Activated CD8-positive, alpha-beta T cell treated with anti-CD3 and anti-CD28 coated beads for 36 hours (primary cell): ENCODE measurements around the gene IP6K3. TPM values are rescaled to one million over a fixed set of nuclear protein-coding genes. Genes with fewer than 3 reads are reported as not detected.

Experiments used
- ATAC-seq: fragments of 200-7000 bp; cut with Tn5 transposase; one replicate; pipeline ENCODE4 v1.10.0; 2021; ENCODE audit warnings: mild to moderate bottlenecking, moderate library complexity
- CTCF ChIA-PET: fragments of 350-600 bp; sonication (Branson Sonifier 250); formaldehyde crosslinking; loops from one replicate; lab custom pipeline; 2021; ENCODE audit warnings: antibody characterized with exemption; lab: Charles Lee
- POLR2A ChIA-PET: fragments of 350-600 bp; sonication (Branson Sonifier 250); formaldehyde crosslinking; loops from one replicate; lab custom pipeline; 2021; ENCODE audit warnings: antibody characterized with exemption; lab: Charles Lee
- DNase-seq: peaks from one replicate; pipeline ENCODE4 v3.0.0-alpha.2; 2020
- H3K27ac Mint-ChIP-seq: one replicate; pipeline ENCODE4 v1.8.0; 2021; ENCODE audit warnings: mild to moderate bottlenecking, mixed read lengths
- H3K27me3 Mint-ChIP-seq: one replicate; pipeline ENCODE4 v1.8.0; 2021; ENCODE audit warnings: mixed read lengths
- H3K36me3 Mint-ChIP-seq: one replicate; pipeline ENCODE4 v1.8.0; 2021; ENCODE audit warnings: low read depth, mixed read lengths
- H3K4me1 Mint-ChIP-seq: one replicate; pipeline ENCODE4 v1.8.0; 2021; ENCODE audit warnings: low read depth, mixed read lengths
- H3K4me3 Mint-ChIP-seq: one replicate; pipeline ENCODE4 v1.8.0; 2021; ENCODE audit warnings: mild to moderate bottlenecking, moderate library complexity, mixed read lengths
- H3K9me3 Mint-ChIP-seq: one replicate; pipeline ENCODE4 v1.8.0; 2021; ENCODE audit warnings: mixed read lengths
- intact Hi-C: fragments of 100-400 bp; cut with micrococcal nuclease; formaldehyde crosslinking; loops from one replicate; pipeline ENCODE4 v1.10.0; 2022
- total RNA-seq, 2 experiments: library from RNA; stranded (reverse); gene quantifications; one replicate each; pipeline ENCODE4 v1.2.3, GENCODE V29; 2021
- TF ChIP-seq, protein P1 (sequence below): fragments of 200-600 bp; IDR thresholded peaks from one replicate; pipeline ENCODE4 v1.8.0; 2022; ENCODE audit warnings: antibody characterized with exemption, mild to moderate bottlenecking

IP6K3 gene
- total RNA-seq, 2 experiments from 2014 or later, result not detected

DNA sequence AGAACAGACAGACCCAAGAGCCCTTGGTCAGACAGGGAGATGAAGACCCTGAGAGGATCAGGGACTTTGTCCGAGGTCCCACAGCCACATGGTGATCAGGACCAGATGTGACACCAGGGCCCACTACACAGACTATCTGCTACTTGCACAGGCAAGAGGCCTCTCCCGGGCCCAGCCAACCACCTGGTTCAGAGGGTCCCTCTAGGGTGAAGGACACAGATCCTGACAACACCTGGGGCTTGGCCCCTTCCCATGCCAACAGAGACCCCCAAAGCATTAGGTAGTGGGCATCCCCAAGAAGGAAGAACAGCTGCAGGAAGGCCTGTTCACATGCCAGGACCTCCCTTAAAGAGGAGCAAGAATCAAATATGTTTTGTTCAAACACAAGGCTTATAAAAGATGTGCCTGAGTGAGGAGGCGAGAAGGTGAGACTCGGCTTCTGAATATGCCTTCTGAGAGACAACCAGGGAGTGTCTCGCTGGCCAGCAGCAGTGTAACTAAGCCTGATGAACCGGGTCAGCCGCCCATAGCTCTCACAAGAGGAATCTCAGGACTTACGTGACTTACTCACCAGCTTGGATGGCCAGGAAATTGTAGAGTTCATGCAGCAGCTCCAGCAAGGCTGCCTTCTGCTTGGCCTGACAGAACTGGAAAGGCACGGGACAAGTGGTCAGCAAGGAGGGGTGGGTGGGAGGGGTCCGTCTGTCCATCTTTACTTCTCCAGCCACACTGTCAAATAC, 37.2 kb upstream of the IP6K3 start:
- ChIA-PET POLR2A (no interaction called here), CTCF (interaction anchor here (0.9 to 5.2 kb wide), 3 partner anchors 12 to 16 kb away, joined by 4 to 43 read pairs (median 26); no protein-coding TSS in a partner anchor)
- Mint-ChIP-seq H3K9me3 (no peaks in the 10 kb centered on the region), H3K4me3 (no peak overlapping the region), H3K36me3 (peaks cover 42% of the 10 kb centered on the region), H3K27me3 (no peaks in the 10 kb centered on the region), H3K27ac (no peak overlapping the region), H3K4me1 (peaks cover 40% of the 10 kb centered on the region)
- no peak for ATAC-seq
- TF ChIP-seq, protein P1, sequence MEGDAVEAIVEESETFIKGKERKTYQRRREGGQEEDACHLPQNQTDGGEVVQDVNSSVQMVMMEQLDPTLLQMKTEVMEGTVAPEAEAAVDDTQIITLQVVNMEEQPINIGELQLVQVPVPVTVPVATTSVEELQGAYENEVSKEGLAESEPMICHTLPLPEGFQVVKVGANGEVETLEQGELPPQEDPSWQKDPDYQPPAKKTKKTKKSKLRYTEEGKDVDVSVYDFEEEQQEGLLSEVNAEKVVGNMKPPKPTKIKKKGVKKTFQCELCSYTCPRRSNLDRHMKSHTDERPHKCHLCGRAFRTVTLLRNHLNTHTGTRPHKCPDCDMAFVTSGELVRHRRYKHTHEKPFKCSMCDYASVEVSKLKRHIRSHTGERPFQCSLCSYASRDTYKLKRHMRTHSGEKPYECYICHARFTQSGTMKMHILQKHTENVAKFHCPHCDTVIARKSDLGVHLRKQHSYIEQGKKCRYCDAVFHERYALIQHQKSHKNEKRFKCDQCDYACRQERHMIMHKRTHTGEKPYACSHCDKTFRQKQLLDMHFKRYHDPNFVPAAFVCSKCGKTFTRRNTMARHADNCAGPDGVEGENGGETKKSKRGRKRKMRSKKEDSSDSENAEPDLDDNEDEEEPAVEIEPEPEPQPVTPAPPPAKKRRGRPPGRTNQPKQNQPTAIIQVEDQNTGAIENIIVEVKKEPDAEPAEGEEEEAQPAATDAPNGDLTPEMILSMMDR, result no peak
- DNase-seq, result no peak
- intact Hi-C loops, result no loop called here

DNA sequence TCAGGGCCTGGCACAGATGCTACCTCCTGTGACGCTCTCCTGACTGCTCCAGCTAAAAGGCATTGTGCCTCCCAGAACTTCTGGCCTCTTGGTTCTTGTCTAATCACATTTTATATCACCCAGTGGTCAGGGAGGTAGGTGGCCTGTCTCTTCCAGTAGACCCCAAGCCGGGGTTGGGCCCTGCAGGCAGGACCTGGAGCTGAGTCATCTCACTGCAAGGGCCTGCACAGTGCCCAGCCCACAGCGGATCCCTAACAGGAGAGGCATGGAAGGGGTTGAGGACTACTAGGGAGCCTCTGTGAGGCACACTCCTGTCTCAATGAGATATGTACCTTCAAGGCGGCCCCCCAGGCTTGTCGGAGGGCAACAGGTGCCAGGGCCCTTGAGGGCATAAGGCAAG, 35.9 kb upstream of the IP6K3 start:
- H3K9me3 Mint-ChIP-seq, result no peaks in the 10 kb centered on the region
- ChIA-PET POLR2A (no interaction called here), CTCF (interaction anchor here (5.2 kb wide), 1 partner anchor 11 kb away, joined by 26 read pairs; no protein-coding TSS in a partner anchor)
- peaks cover 47% of the 10 kb centered on the region for H3K36me3 Mint-ChIP-seq
- DNase-seq (no peak), ATAC-seq (no peak)
- H3K4me1 Mint-ChIP-seq, result peaks cover 37% of the 10 kb centered on the region
- TF ChIP-seq, protein P1, result no peak
- no peak overlapping the region for H3K27ac Mint-ChIP-seq
- no peak overlapping the region for H3K4me3 Mint-ChIP-seq
- no peaks in the 10 kb centered on the region for H3K27me3 Mint-ChIP-seq
- intact Hi-C loops, result no loop called here

DNA sequence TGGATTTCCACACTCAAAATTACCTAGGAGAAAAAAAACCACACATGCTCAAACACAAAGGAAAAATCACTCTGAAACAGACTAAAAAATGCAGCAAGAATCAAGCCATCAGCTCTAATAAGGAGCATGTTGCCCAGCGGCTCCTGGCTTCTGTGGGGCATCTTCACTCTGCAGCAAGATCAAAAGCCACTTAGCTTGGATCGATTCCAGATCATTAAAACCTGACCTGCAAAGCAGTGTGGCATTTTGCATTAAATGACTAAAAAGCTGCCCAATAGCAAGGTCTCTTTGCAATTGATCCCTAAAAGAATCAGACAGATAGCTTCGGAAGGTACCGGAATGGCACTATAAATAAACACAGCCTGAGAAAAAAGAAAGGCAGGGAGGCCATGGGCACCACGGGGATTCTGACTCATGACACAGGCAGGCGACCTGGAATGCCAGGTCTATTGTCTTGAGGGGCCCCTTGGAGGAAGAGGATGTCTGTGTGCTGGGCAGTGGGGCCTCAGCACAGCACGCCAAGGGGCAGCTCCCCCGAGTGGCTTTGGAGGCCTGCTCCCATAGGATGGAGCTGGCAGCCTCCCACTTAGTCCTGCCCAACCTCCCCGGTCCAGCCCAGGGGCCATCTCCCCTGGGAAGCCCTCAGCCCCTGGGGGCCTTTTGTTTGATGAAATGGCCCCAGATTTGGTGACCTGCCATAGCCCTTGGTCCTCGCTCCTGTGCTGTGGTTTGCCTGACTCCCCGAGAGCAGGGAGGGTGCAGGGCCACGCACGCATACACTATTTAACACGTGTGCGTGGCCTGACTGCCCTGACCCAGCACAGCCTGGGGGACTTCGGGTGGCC, 34.6 kb upstream of the IP6K3 start:
- H3K4me3 Mint-ChIP-seq, result no peak overlapping the region
- no peaks in the 10 kb centered on the region for H3K27me3 Mint-ChIP-seq
- peaks cover 53% of the 10 kb centered on the region for H3K36me3 Mint-ChIP-seq
- H3K9me3 Mint-ChIP-seq, result no peaks in the 10 kb centered on the region
- TF ChIP-seq, protein P1, result no peak
- DNase-seq (no peak), ATAC-seq (no peak)
- POLR2A ChIA-PET, result no interaction called here
- peaks cover 25% of the 10 kb centered on the region for H3K4me1 Mint-ChIP-seq
- no peak overlapping the region for H3K27ac Mint-ChIP-seq
- intact Hi-C loops, result no loop called here
- CTCF ChIA-PET, result interaction anchor here (0.9 to 5.2 kb wide), 2 partner anchors 10 to 273 kb away, joined by 3 to 26 read pairs; no protein-coding TSS in a partner anchor

DNA sequence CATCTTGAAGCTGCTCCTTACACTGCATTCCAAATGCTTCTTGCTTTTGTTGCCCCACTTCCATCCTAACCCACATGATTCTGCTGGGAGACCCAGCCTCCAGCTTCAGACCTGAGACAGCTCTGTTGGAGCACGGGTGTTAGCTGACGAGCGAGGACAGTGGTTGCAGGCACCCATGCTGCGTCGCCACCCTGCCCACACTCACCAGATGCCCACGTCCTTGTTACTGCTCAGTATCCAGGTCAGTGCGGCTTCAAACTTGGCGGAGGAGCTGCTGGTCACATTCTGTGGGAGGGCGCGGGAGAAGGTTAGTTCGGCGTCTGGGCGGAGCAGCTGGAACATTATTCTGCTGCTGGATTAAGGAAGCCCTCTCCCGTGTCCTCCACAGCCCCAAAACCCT, 33.2 kb upstream of the IP6K3 start:
- Mint-ChIP-seq H3K27ac (no peak overlapping the region), H3K4me3 (no peak overlapping the region), H3K4me1 (peaks cover 10% of the 10 kb centered on the region), H3K36me3 (peaks cover 55% of the 10 kb centered on the region), H3K27me3 (no peaks in the 10 kb centered on the region), H3K9me3 (no peaks in the 10 kb centered on the region)
- intact Hi-C loops, result no loop called here
- no peak for DNase-seq
- no peak for ATAC-seq
- CTCF ChIA-PET, result interaction anchor here (1.3 to 5.2 kb wide), 3 partner anchors 9 to 36 kb away, joined by 3 to 26 read pairs (median 5); no protein-coding TSS in a partner anchor
- POLR2A ChIA-PET, result interaction anchor here (1.2 to 2.8 kb wide), 2 partner anchors 8 to 9 kb away, joined by 3 to 15 read pairs; partner anchors contain the start of gene LEMD2
- TF ChIP-seq, protein P1, result no peak
